HG02885 (cell line): ENCODE results near the gene MXD3.
"Not testable (repeated sequence)": the region's sequence is repeated elsewhere in the genome, so short reads cannot be mapped to it uniquely, and the experiment has no call there.

Source experiments
- ATAC-seq: cut with Tn5 transposase; IDR thresholded peaks from one replicate; pipeline ENCODE4 v1.9.1; 2021; ENCODE audit warnings: mild to moderate bottlenecking; ENCODE audit not compliant: unreplicated experiment, poor library complexity

The MXD3 gene

DNA sequence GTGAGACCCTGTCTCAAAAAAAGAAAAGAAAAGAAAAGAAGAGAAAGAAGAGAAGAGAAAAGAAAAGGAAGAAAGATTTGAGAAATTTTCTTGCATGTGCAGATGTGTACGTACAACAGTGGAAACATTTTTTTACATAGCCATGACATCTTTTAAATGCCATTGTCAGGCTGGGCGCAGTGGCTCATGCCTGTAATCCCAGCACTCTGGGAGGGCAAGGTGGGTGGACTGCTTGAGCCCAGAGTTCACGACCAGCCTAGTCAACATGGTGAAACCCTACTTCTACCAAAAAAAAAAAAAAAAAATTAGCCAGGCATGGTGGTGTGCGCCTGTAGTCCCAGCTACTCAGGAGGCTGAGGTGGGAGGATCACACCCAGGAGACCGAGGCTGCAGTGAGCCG lies 33.2 kb upstream of the MXD3 start:
- ATAC-seq: no peak

GRCh38 chr5:177343777-177344176 lies 32.1 kb upstream of the MXD3 start:
- no peak for ATAC-seq

- not testable (repeated sequence) for ATAC-seq
Observed at GRCh38 chr5:177343000-177343399, 31.3 kb upstream of the MXD3 start.

DNA sequence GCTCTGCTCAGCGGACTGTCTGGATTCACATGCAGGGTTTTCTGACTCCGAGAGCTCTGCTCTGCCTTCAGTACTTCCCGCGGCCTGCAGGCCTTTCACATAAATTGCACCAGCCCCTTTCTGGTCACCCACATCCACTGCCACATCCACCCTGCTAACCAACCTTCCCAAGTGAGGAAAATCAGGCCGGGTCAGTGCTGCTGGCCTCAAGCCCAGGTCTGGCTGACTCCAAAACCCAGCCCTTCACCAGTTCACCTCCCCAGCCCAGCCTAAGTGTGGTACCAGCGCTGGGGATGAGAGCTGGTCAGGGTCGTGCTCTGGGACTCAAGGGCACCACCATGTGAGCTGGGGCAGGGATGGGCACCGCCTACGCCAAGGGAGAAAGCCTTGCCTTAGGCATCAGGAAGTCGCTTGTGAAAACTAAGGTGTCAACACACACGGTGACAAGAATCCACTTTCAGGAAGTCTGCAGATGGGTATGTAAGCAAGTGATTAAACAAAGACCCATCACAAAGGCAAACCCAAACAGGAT lies 27.5 kb upstream of the MXD3 start:
- ATAC-seq: no peak

GRCh38 chr5:177338251-177339106 lies 26.8 kb upstream of the MXD3 start:
- no peak for ATAC-seq

DNA sequence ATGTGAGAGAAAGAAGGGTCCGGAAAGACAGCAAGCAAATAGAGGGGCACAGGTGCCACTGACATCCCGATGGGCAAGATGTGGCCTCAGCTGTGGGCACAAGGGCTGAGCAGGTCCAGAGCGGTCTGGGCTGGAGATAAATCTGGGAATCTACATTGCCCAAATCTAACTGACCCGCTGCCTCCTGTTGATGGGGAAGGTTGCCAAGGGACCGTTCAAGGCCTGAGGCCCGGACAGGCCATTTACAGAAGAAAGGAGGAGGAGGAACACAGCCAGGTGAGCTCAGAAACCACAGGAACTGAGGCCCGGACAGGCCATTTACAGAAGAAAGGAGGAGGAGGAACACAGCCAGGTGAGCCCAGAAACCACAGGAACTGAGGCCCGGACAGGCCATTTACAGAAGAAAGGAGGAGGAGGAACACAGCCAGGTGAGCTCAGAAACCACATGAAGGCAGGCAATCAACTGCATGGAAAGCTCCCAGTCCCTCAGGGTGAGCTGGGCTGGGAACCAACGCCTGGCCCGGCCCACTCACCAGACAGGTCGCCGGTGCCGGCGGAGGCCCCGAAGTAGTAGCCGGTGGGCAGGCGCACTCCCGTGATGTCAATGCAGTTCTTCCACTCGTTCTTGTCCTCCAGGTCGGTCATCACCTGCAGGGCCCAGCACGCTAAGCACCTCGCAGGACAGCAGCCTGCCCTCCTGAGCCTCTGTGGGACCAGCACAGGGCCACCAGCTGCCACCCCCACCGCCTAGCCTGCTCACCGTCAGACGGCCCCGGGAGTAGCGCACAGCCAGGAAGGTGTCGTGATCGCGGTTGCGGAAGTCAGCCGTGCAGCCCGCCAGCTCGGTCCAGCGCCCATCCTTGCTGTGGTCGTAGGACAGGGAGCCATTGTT lies 25.2 kb upstream of the MXD3 start:
- ATAC-seq: no peak

DNA sequence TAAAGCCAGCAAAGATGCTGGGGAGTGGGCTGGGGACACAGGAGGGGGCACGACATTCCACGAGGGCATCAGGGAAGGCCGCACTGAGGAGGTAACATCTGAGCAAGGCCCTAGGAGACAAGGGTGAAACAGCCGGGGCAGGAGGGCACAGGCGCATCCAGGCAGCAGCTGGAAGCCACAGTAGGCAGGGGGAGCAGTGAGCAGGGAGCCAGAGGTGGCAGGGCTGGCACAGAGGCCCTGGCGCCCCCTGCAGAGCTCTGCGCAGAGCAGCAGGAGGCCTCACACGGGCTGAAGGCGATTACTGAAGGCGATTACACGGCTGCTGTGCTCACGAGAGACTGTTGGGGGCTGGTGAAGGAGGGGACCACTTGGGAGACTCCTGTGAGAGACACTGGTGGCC lies 24.4 kb upstream of the MXD3 start:
- ATAC-seq: no peak

DNA sequence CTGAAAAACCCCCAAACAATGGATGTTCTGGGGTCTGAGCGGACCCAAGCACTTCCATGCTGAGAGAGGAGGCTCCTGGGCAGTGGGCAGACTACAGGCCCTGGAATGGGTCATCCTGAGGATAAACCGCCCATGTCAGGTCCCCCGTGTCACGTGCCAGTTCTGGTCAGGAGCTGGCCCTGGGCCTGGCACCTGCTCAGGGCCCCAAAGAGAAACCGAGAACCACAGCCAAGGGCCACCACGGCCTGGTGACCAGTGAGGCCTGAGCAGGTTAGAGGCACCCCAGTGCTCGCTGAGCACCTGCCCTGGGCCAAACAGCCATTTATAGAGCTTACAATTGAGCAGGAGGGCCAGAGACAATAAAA lies 24.0 kb upstream of the MXD3 start:
- ATAC-seq: no peak

GRCh38 chr5:177334781-177335700 lies 23.3 kb upstream of the MXD3 start:
- ATAC-seq: no peak

GRCh38 chr5:177334155-177334551 lies 22.5 kb upstream of the MXD3 start:
- ATAC-seq: no peak

GRCh38 chr5:177333420-177334154 lies 21.9 kb upstream of the MXD3 start:
- ATAC-seq: no peak

DNA sequence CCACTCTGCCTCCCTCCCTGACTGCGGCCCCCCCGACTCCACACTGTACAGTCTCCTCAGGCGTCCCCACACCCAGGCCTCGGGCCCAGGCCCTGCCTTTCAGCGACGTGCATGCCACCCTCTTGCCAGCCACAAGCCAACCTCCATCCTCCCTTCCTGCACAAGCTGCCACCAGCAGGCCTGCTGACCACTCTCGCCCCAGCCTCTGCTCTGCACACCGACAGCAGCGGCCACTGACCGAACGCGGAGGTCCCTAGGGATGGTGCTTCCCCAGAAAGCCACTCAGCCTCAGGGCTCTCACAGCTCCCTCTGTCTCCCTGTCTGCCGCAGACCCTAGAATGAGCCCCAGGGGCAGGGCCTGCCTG lies 21.2 kb upstream of the MXD3 start:
- ATAC-seq: no peak

DNA sequence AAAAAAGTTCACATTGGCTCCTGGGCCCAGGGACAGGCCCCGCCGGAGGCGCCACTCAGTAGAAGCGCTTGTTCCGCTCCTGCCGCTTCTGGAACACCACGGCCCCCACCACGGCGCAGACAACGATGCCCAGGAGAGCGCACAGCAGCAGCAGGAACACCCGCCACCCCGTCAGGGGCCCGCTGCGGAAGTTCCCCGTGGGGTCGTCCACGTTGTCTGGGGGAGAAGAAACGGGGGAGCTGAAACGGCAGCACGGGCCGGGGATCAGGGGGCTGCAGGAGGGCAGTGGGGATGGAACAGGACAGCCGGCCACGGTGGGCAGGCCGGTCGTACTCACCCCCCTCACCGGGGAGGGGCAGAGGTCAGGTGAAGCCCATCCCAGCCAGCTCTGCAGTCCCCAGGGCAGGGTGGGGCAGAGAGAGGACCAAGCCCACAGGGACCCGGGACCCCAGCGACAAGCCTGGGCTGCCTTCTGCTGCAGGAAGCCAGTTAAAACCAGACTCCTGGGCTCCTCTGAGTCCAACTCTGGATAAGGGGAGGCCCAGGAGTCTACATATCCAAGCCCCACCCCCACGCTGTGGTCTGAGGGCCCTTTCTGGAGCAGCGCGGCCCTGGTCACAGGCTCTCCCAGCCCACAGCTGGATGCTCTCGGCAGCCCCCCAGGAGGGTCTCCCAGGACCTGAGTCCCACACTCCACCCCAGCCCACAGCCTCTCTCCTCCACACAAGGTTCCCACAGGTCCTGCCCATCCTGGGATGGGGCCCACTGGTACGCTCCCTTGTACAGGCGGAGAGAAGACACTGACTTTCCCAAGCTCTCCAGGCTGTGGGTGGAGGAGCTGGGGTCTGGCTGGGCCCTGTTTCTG lies 20.6 kb upstream of the MXD3 start:
- no peak for ATAC-seq

DNA sequence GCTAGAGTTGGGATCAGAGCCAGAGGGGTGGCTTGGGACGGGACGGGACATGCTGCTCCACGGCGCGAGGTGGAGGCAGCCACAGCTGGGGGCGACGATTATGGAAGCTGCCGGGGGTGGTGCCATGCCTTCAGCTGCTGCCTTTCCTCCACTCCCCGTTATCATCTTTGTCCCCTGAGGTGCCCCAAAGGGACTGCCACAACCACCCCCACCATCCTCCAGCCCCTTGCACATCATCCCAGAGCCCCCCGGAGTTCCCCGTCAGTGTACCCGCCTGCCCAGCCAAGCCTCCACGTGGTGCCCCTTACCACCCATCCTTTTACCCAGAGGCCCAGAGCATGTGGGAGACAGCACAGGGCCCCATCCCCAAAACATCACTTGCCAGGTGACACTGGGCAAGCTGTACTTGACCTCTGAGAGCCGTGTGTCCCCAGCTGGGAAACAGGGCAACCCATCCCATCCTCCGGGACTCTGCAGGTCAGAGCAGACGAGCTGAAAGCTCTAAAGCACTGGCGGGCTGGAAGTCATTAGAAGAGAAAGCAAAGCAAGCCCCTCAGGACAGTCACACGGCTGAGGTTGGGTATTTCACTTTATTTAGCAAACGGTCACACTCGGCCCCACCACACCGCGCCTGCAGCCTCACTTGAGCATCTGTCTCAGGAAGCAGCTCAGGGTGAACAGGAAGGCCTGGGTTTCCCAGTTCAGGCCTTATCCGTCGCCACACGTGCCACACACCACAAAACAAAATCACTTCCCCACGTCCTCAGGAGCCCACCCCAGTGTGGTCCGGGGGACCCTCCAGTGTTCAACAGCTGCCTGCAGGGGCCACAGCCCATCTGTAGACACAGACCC lies 19.5 kb upstream of the MXD3 start:
- ATAC-seq: no peak

- no peak for ATAC-seq
Observed at GRCh38 chr5:177329883-177330282, 18.2 kb upstream of the MXD3 start.

DNA sequence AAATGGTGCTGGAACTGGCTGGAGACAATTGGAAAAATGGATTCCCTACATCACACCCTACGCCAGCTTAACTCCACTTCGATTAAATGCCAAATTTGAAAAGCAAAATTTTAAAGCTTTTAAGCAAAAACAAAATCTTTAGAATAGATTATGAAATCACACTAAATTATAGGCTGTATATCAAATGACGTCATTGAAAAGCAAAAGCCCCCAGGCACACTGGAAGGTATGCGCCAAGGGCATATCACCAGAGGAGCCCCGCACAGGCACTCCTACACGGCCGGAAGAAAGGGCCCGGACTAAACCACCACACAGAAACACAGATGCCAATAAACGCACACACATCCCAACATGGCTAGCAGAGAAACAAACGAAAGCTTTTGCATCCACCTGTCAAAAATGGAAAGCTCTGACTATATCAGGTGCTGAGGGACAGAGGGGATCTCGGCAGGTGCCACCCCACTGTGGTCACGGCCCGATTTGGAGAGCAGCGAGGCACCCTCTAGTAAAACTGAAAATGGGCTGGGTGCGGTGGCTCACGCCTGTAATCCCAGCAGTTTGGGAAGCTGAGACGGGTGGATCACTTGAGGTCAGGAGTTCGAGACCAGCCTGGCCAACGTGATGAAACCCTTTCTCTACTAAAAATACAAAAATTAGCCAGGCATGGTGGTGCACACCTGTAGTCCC lies 17.0 kb upstream of the MXD3 start:
- ATAC-seq: no peak
